WI38 (cell line): ENCODE measurements around the gene BEND3.
"Not testable (repeated sequence)": the region's sequence is repeated elsewhere in the genome, so short reads cannot be mapped to it uniquely, and the experiment has no call there.

ENCODE experiments used
- H3K4me3 ChIP-seq: 2 replicates; pipeline ENCODE4 v1.5.1; 2011; ENCODE audit warnings: low read depth, mild to moderate bottlenecking, control low read depth, low read length
- CTCF ChIP-seq: IDR thresholded peaks from 2 replicates; pipeline ENCODE4 v1.5.1; 2012; ENCODE audit warnings: low read depth, mild to moderate bottlenecking, control low read depth, low read length

BEND3 gene

GRCh38 chr6:107030151-107030550 is 85.2 kb downstream of the BEND3 start:
- no peak for TF ChIP-seq CTCF
- H3K4me3 ChIP-seq: no peak overlapping the region

GRCh38 chr6:107026965-107027364 is 88.3 kb downstream of the BEND3 start:
- no peak overlapping the region for H3K4me3 ChIP-seq
- no peak for TF ChIP-seq CTCF

- no peak overlapping the region for H3K4me3 ChIP-seq
- no peak for TF ChIP-seq CTCF
These were observed 93.7 kb downstream of the BEND3 start for GRCh38 chr6:107021446-107022185.

- TF ChIP-seq CTCF: no peak
- no peak overlapping the region for H3K4me3 ChIP-seq
These were observed 95.1 kb downstream of the BEND3 start for GRCh38 chr6:107020239-107020638.

- not testable (repeated sequence) for H3K4me3 ChIP-seq
These were observed 95.7 kb downstream of the BEND3 start for GRCh38 chr6:107019628-107020027.

- no peak for TF ChIP-seq CTCF
These were observed 96.3 kb downstream of the BEND3 start for GRCh38 chr6:107019047-107019446.

More at GRCh38 chr6:107019047-107019446, 96.3 kb downstream of the BEND3 start:
- no peak overlapping the region for H3K4me3 ChIP-seq
